PC-9 (cell line): ENCODE measurements around the gene WFDC5. TPM values are rescaled to one million over a fixed set of nuclear protein-coding genes. Genes with fewer than 3 reads are reported as not detected.

ENCODE experiments used
- BruUV-seq: library from RNA; stranded (reverse); fragments of 400-500 nt; replicated peaks from 2 replicates; lab custom pipeline; 2021; lab: Mats Ljungman, UMichigan
- CTCF ChIA-PET: fragments of 300-600 bp; sonication (Branson Sonifier 250); formaldehyde crosslinking; loops from one replicate; lab custom pipeline; 2022; ENCODE audit warnings: antibody characterized with exemption; lab: Charles Lee
- POLR2A ChIA-PET: fragments of 300-600 bp; sonication (Branson Sonifier 250); formaldehyde crosslinking; loops from one replicate; lab custom pipeline; 2022; ENCODE audit warnings: antibody characterized with exemption; ENCODE audit not compliant: unreplicated experiment; lab: Charles Lee
- DNase-seq, 2 experiments: peaks; one replicate each; pipeline versions ENCODE4 v3.0.0 to v3.0.0-alpha.2; 2015 to 2022; ENCODE audit warnings: mixed read lengths in 1 of 2
- H2AFZ ChIP-seq: fragments of 200-600 bp; sonication (generic); 2 replicates; pipeline ENCODE4 v1.8.1; 2017; ENCODE audit warnings: antibody characterized with exemption
- H3F3A ChIP-seq: fragments of 200-600 bp; sonication (generic); 2 replicates; pipeline ENCODE4 v1.8.1; 2017; ENCODE audit warnings: antibody characterized with exemption, mild to moderate bottlenecking, low read depth; ENCODE audit not compliant: insufficient read depth
- H3K27ac ChIP-seq: fragments of 200-600 bp; sonication (generic); 2 replicates; pipeline ENCODE4 v1.6.1; 2016; ENCODE audit warnings: mixed run types
- H3K27me3 ChIP-seq: fragments of 200-600 bp; sonication (generic); 2 replicates; pipeline ENCODE4 v1.6.1; 2016; ENCODE audit warnings: low read depth, mixed run types; ENCODE audit not compliant: insufficient read depth
- H3K36me3 ChIP-seq: fragments of 200-600 bp; sonication (generic); 2 replicates; pipeline ENCODE4 v1.6.1; 2016; ENCODE audit warnings: low read depth, mixed run types
- H3K4me1 ChIP-seq: fragments of 200-600 bp; sonication (generic); replicated peaks from 2 replicates; pipeline ENCODE4 v1.6.1; 2016; ENCODE audit warnings: mixed run types; ENCODE audit not compliant: insufficient read depth
- H3K4me2 ChIP-seq: fragments of 200-600 bp; sonication (generic); 2 replicates; pipeline ENCODE4 v1.6.1; 2017; ENCODE audit warnings: mixed run types
- H3K4me3 ChIP-seq: fragments of 200-600 bp; sonication (generic); 2 replicates; pipeline ENCODE4 v1.6.1; 2016; ENCODE audit warnings: mixed run types
- H3K79me2 ChIP-seq: fragments of 200-600 bp; sonication (generic); 2 replicates; pipeline ENCODE4 v1.6.1; 2017; ENCODE audit warnings: low read depth, mixed run types
- H3K9me2 ChIP-seq: fragments of 200-600 bp; sonication (generic); 2 replicates; pipeline ENCODE4 v1.8.1; 2017; ENCODE audit warnings: mild to moderate bottlenecking; ENCODE audit not compliant: insufficient read depth
- H3K9me3 ChIP-seq: fragments of 200-600 bp; sonication (generic); 2 replicates; pipeline ENCODE4 v1.8.1; 2016; ENCODE audit warnings: low read depth; ENCODE audit not compliant: insufficient read depth
- H4K20me1 ChIP-seq: fragments of 200-600 bp; sonication (generic); 2 replicates; pipeline ENCODE4 v1.8.1; 2017; ENCODE audit not compliant: insufficient read depth
- CTCF ChIP-seq: fragments of 200-600 bp; sonication (generic); conservative IDR thresholded peaks from 2 replicates; pipeline ENCODE4 v1.6.1; 2017; ENCODE audit warnings: mixed run types, antibody characterized with exemption, mild to moderate bottlenecking, moderate library complexity
- EZH2 ChIP-seq: fragments of 200-600 bp; sonication (generic); IDR thresholded peaks from 2 replicates; pipeline ENCODE4 v1.8.0; 2017; ENCODE audit warnings: antibody characterized with exemption, low read depth
- intact Hi-C: fragments of 100-400 bp; cut with micrococcal nuclease; formaldehyde crosslinking; loops from one replicate; pipeline ENCODE4 v1.10.0; 2022; ENCODE audit not compliant: unreplicated experiment
- total RNA-seq: library from RNA; stranded (reverse); gene quantifications from 2 replicates; pipeline ENCODE4 v1.2.3, GENCODE V29; 2021

WFDC5 gene
- total RNA-seq, 1 experiment from 2014 or later = not detected

- Histone ChIP-seq H3K9me3 (no peaks in the 10 kb centered on the region), H3K4me3 (no peak overlapping the region), H3K4me1 (no peaks in the 10 kb centered on the region), H4K20me1 (no peaks in the 10 kb centered on the region), H3K9me2 (no peaks in the 10 kb centered on the region), H3F3A (no peaks in the 10 kb centered on the region), H3K27me3 (no peaks in the 10 kb centered on the region), H2AFZ (no peak overlapping the region), H3K36me3 (no peaks in the 10 kb centered on the region), H3K4me2 (no peak overlapping the region), H3K27ac (no peak overlapping the region), H3K79me2 (no peaks in the 10 kb centered on the region)
- ChIA-PET POLR2A (interaction anchor here (0.7 kb wide), 1 partner anchor 67 kb away, joined by 5 read pairs; no protein-coding TSS in a partner anchor), CTCF (interaction anchor here (0.6 to 1.2 kb wide), 6 partner anchors 16 to 87 kb away, joined by 3 to 7 read pairs (median 4); no protein-coding TSS in a partner anchor)
- no peak for DNase-seq
- TF ChIP-seq CTCF (no peak), EZH2 (no peak)
- intact Hi-C loops = no loop called here
- no TSS peak for BruUV-seq
Measured at GRCh38 chr20:45111285-45111684, 3.7 kb downstream of the WFDC5 start.

GRCh38 chr20:45110301-45110700, 4.7 kb downstream of the WFDC5 start:
- ChIA-PET CTCF (interaction anchor here (0.9 kb wide), 1 partner anchor 19 kb away, joined by 3 read pairs; no protein-coding TSS in a partner anchor), POLR2A (no interaction called here)
- no peak overlapping the region for H3K4me2 ChIP-seq
- H3F3A ChIP-seq = peaks cover 6% of the 10 kb centered on the region; the same call in 1 of the 2 replicates
- no peaks in the 10 kb centered on the region for H3K79me2 ChIP-seq
- no peak for DNase-seq
- H3K36me3 ChIP-seq = no peaks in the 10 kb centered on the region
- H3K27ac ChIP-seq = no peak overlapping the region
- no peaks in the 10 kb centered on the region for H3K9me2 ChIP-seq
- no peak overlapping the region for H2AFZ ChIP-seq
- no TSS peak for BruUV-seq
- no peaks in the 10 kb centered on the region for H4K20me1 ChIP-seq
- no peak overlapping the region for H3K4me3 ChIP-seq
- 0 out of 2 replicates have a peak, but pooled peaks cover under 1% of the 10 kb centered on the region for H3K4me1 ChIP-seq
- TF ChIP-seq CTCF (no peak), EZH2 (no peak)
- no peaks in the 10 kb centered on the region for H3K9me3 ChIP-seq
- intact Hi-C loops = no loop called here
- no peaks in the 10 kb centered on the region for H3K27me3 ChIP-seq

- BruUV-seq = no TSS peak
- Histone ChIP-seq H3K4me3 (no peak overlapping the region), H3K4me2 (no peak overlapping the region), H3K79me2 (no peaks in the 10 kb centered on the region), H3F3A (peaks cover 6% of the 10 kb centered on the region; the same call in 1 of the 2 replicates), H2AFZ (no peak overlapping the region), H3K27ac (no peak overlapping the region), H3K9me3 (no peaks in the 10 kb centered on the region), H4K20me1 (no peaks in the 10 kb centered on the region), H3K36me3 (no peaks in the 10 kb centered on the region), H3K9me2 (no peaks in the 10 kb centered on the region), H3K4me1 (peaks cover 7% of the 10 kb centered on the region; the same call in 1 of the 2 replicates), H3K27me3 (no peaks in the 10 kb centered on the region)
- POLR2A ChIA-PET = no interaction called here
- DNase-seq = no peak
- CTCF ChIA-PET = interaction anchor here (0.9 kb wide), 1 partner anchor 19 kb away, joined by 3 read pairs; no protein-coding TSS in a partner anchor
- intact Hi-C loops = no loop called here
- TF ChIP-seq CTCF (no peak), EZH2 (no peak)
Measured at GRCh38 chr20:45109634-45110033, 5.3 kb downstream of the WFDC5 start.
